Mucosa of stomach (tissue), 1 donor: Measurements from ENCODE around the gene SPRY4.

Source experiments
- H3K27me3 ChIP-seq: one replicate; pipeline ENCODE4 v1.7.0; 2013; ENCODE audit warnings: mild to moderate bottlenecking, low read length; ENCODE audit not compliant: control insufficient read depth, insufficient read depth
- H3K36me3 ChIP-seq: one replicate; pipeline ENCODE4 v1.7.0; 2013; ENCODE audit warnings: low read length; ENCODE audit not compliant: control insufficient read depth, insufficient read depth
- H3K4me1 ChIP-seq: one replicate; pipeline ENCODE4 v1.7.0; 2013; ENCODE audit warnings: mild to moderate bottlenecking, low read length; ENCODE audit not compliant: control insufficient read depth, insufficient read depth
- H3K4me3 ChIP-seq: one replicate; pipeline ENCODE4 v1.7.0; 2013; ENCODE audit warnings: low read length
- H3K9ac ChIP-seq: one replicate; pipeline ENCODE4 v1.7.0; 2013; ENCODE audit warnings: mild to moderate bottlenecking, low read length, moderate library complexity
- H3K9me3 ChIP-seq: one replicate; pipeline ENCODE4 v1.7.0; 2013; ENCODE audit warnings: mild to moderate bottlenecking, low read length, moderate library complexity; ENCODE audit not compliant: control insufficient read depth
- donor health status: Pancreatic carcinoma.

Gene SPRY4

GRCh38 chr5:142311725-142312124, 13.1 kb downstream of the SPRY4 start:
- no peaks in the 10 kb centered on the region for H3K9me3 ChIP-seq

GRCh38 chr5:142310803-142311202, 14.0 kb downstream of the SPRY4 start:
- Histone ChIP-seq H3K9ac (no peak overlapping the region), H3K4me1 (peaks cover 21% of the 10 kb centered on the region), H3K36me3 (no peaks in the 10 kb centered on the region), H3K27me3 (no peaks in the 10 kb centered on the region), H3K9me3 (no peaks in the 10 kb centered on the region), H3K4me3 (no peak overlapping the region)

More at GRCh38 chr5:142311725-142312124, 13.1 kb downstream of the SPRY4 start:
- H3K9ac ChIP-seq, result no peak overlapping the region
- H3K27me3 ChIP-seq, result no peaks in the 10 kb centered on the region
- no peaks in the 10 kb centered on the region for H3K36me3 ChIP-seq
- H3K4me1 ChIP-seq, result peaks cover 19% of the 10 kb centered on the region
- no peak overlapping the region for H3K4me3 ChIP-seq

- Histone ChIP-seq H3K4me1 (peaks cover 23% of the 10 kb centered on the region), H3K4me3 (no peak overlapping the region), H3K27me3 (no peaks in the 10 kb centered on the region), H3K9me3 (no peaks in the 10 kb centered on the region), H3K9ac (no peak overlapping the region), H3K36me3 (no peaks in the 10 kb centered on the region)
Observed at GRCh38 chr5:142309747-142310318, 15.0 kb downstream of the SPRY4 start.

- H3K4me1 ChIP-seq, result peaks cover 24% of the 10 kb centered on the region
- no peaks in the 10 kb centered on the region for H3K9me3 ChIP-seq
- no peak overlapping the region for H3K4me3 ChIP-seq
- H3K27me3 ChIP-seq, result no peaks in the 10 kb centered on the region
- no peaks in the 10 kb centered on the region for H3K36me3 ChIP-seq
- H3K9ac ChIP-seq, result no peak overlapping the region
Observed at GRCh38 chr5:142308358-142308757, 16.5 kb downstream of the SPRY4 start.

GRCh38 chr5:142307146-142307890, 17.5 kb downstream of the SPRY4 start:
- Histone ChIP-seq H3K4me3 (no peak overlapping the region), H3K36me3 (no peaks in the 10 kb centered on the region), H3K9ac (no peak overlapping the region), H3K4me1 (peaks cover 24% of the 10 kb centered on the region), H3K27me3 (no peaks in the 10 kb centered on the region), H3K9me3 (no peaks in the 10 kb centered on the region)

GRCh38 chr5:142306077-142306502, 18.7 kb downstream of the SPRY4 start:
- no peaks in the 10 kb centered on the region for H3K27me3 ChIP-seq
- H3K4me1 ChIP-seq, result peaks cover 34% of the 10 kb centered on the region
- H3K9ac ChIP-seq, result no peak overlapping the region
- H3K9me3 ChIP-seq, result no peaks in the 10 kb centered on the region
- no peak overlapping the region for H3K4me3 ChIP-seq
- H3K36me3 ChIP-seq, result no peaks in the 10 kb centered on the region

- Histone ChIP-seq H3K27me3 (no peaks in the 10 kb centered on the region), H3K9ac (no peak overlapping the region), H3K36me3 (no peaks in the 10 kb centered on the region), H3K9me3 (no peaks in the 10 kb centered on the region), H3K4me1 (peaks cover 36% of the 10 kb centered on the region), H3K4me3 (no peak overlapping the region)
Observed at GRCh38 chr5:142305211-142305610, 19.6 kb downstream of the SPRY4 start.

GRCh38 chr5:142304013-142304701, 20.7 kb downstream of the SPRY4 start:
- Histone ChIP-seq H3K36me3 (no peaks in the 10 kb centered on the region), H3K9me3 (no peaks in the 10 kb centered on the region), H3K27me3 (no peaks in the 10 kb centered on the region), H3K9ac (no peak overlapping the region), H3K4me3 (no peak overlapping the region), H3K4me1 (peaks cover 36% of the 10 kb centered on the region)

- peaks cover 36% of the 10 kb centered on the region for H3K4me1 ChIP-seq
- no peak overlapping the region for H3K4me3 ChIP-seq
- no peak overlapping the region for H3K9ac ChIP-seq
- no peaks in the 10 kb centered on the region for H3K9me3 ChIP-seq
- H3K27me3 ChIP-seq, result no peaks in the 10 kb centered on the region
- no peaks in the 10 kb centered on the region for H3K36me3 ChIP-seq
Observed at GRCh38 chr5:142303565-142303964, 21.3 kb downstream of the SPRY4 start.

GRCh38 chr5:142301540-142301939, 23.3 kb downstream of the SPRY4 start:
- Histone ChIP-seq H3K9me3 (no peaks in the 10 kb centered on the region), H3K4me3 (no peak overlapping the region), H3K36me3 (no peaks in the 10 kb centered on the region), H3K4me1 (peaks cover 34% of the 10 kb centered on the region), H3K9ac (no peak overlapping the region), H3K27me3 (no peaks in the 10 kb centered on the region)

- H3K36me3 ChIP-seq, result no peaks in the 10 kb centered on the region
- peaks cover 27% of the 10 kb centered on the region for H3K4me1 ChIP-seq
- no peaks in the 10 kb centered on the region for H3K9me3 ChIP-seq
- H3K4me3 ChIP-seq, result no peak overlapping the region
- H3K27me3 ChIP-seq, result no peaks in the 10 kb centered on the region
- no peak overlapping the region for H3K9ac ChIP-seq
Observed at GRCh38 chr5:142300677-142301076, 24.1 kb downstream of the SPRY4 start.

GRCh38 chr5:142298789-142299188, 26.0 kb downstream of the SPRY4 start:
- Histone ChIP-seq H3K9ac (no peak overlapping the region), H3K9me3 (no peaks in the 10 kb centered on the region), H3K4me3 (no peak overlapping the region), H3K36me3 (no peaks in the 10 kb centered on the region), H3K4me1 (peaks cover 12% of the 10 kb centered on the region), H3K27me3 (no peaks in the 10 kb centered on the region)
